Mesenchymal stem cell (in vitro differentiated cells and primary cell): ENCODE measurements around the gene CAPZA1.
A peak's percentile ranks its signal among the peaks of the same experiment; 100 is the strongest.

Experiments
- DNase-seq: peaks from one replicate; pipeline ENCODE4 v3.0.0-alpha.2; 2013
- H2AFZ ChIP-seq: one replicate; pipeline ENCODE4 v1.6.1; 2013; ENCODE audit warnings: low read depth, mild to moderate bottlenecking, control low read depth, inconsistent platforms, low read length, moderate library complexity
- H2AK5ac ChIP-seq: 2 replicates; pipeline ENCODE4 v1.6.1; 2013; ENCODE audit warnings: low read length, moderate library complexity, mild to moderate bottlenecking, inconsistent platforms; ENCODE audit not compliant: severe bottlenecking
- H2BK120ac ChIP-seq: one replicate; pipeline ENCODE4 v1.6.1; 2013; ENCODE audit warnings: low read depth, mild to moderate bottlenecking, inconsistent platforms, low read length, moderate library complexity
- H2BK12ac ChIP-seq, 2 experiments: one replicate each; pipeline ENCODE4 v1.6.1; 2013; ENCODE audit warnings: inconsistent platforms in 2 of 2, low read length in 2 of 2, mild to moderate bottlenecking in 2 of 2, moderate library complexity in 2 of 2, control low read depth in 1 of 2
- H2BK15ac ChIP-seq: one replicate; pipeline ENCODE4 v1.6.1; 2013; ENCODE audit warnings: mild to moderate bottlenecking, low read depth, inconsistent platforms; ENCODE audit not compliant: poor library complexity, severe bottlenecking
- H2BK5ac ChIP-seq: 2 replicates; pipeline ENCODE4 v1.6.1; 2013; ENCODE audit warnings: low read depth, mild to moderate bottlenecking, low read length, control low read depth, inconsistent platforms; ENCODE audit not compliant: poor library complexity, severe bottlenecking
- H3K14ac ChIP-seq, 2 experiments: one replicate each; pipeline ENCODE4 v1.6.1; 2013; ENCODE audit warnings: inconsistent platforms in 2 of 2, low read length in 2 of 2, control low read depth in 1 of 2, mild to moderate bottlenecking in 1 of 2, moderate library complexity in 1 of 2
- H3K18ac ChIP-seq, 2 experiments: one replicate each; pipeline ENCODE4 v1.6.1; 2013; ENCODE audit warnings: inconsistent platforms in 2 of 2, low read length in 2 of 2, control low read depth in 1 of 2, low read depth in 1 of 2, mild to moderate bottlenecking in 1 of 2
- H3K23ac ChIP-seq, 2 experiments: one replicate each; pipeline ENCODE4 v1.6.1; 2013; ENCODE audit warnings: inconsistent platforms in 2 of 2, low read length in 2 of 2, mild to moderate bottlenecking in 2 of 2, moderate library complexity in 2 of 2, control low read depth in 1 of 2
- H3K27ac ChIP-seq: 2 replicates; pipeline ENCODE4 v1.5.1; 2013; ENCODE audit warnings: mild to moderate bottlenecking, moderate library complexity, low read length, control low read depth, inconsistent platforms; ENCODE audit not compliant: poor library complexity, severe bottlenecking
- H3K27me3 ChIP-seq, 2 experiments: 2 replicates each; pipeline versions ENCODE4 v1.6.1 to v1.7.0; 2013; ENCODE audit warnings: low read length in 2 of 2, mild to moderate bottlenecking in 2 of 2, moderate library complexity in 2 of 2, control low read depth in 1 of 2, inconsistent platforms in 1 of 2; ENCODE audit not compliant: control insufficient read depth in 1 of 2, insufficient read depth in 1 of 2
- H3K36me3 ChIP-seq, 2 experiments: 2 replicates each; pipeline versions ENCODE4 v1.6.1 to v1.7.0; 2013; ENCODE audit warnings: low read length in 2 of 2, control low read depth in 1 of 2, inconsistent platforms in 1 of 2, low read depth in 1 of 2, mild to moderate bottlenecking in 1 of 2; ENCODE audit not compliant: insufficient read depth in 2 of 2, control insufficient read depth in 1 of 2
- H3K4ac ChIP-seq, 2 experiments: one replicate each; pipeline ENCODE4 v1.6.1; 2013; ENCODE audit warnings: inconsistent platforms in 2 of 2, low read length in 2 of 2, mild to moderate bottlenecking in 2 of 2, moderate library complexity in 2 of 2, control low read depth in 1 of 2, low read depth in 1 of 2
- H3K4me1 ChIP-seq: 2 replicates; pipeline ENCODE4 v1.6.1; 2013; ENCODE audit warnings: low read depth, low read length, control low read depth; ENCODE audit not compliant: control insufficient read depth, insufficient read depth
- H3K4me2 ChIP-seq: 2 replicates; pipeline ENCODE4 v1.6.1; 2013; ENCODE audit warnings: low read length, mild to moderate bottlenecking, inconsistent platforms; ENCODE audit not compliant: poor library complexity, severe bottlenecking
- H3K4me3 ChIP-seq, 2 experiments: 2 replicates each; pipeline versions ENCODE4 v1.5.1 to v1.7.0; 2013; ENCODE audit warnings: low read length in 2 of 2, mild to moderate bottlenecking in 2 of 2, control low read depth in 1 of 2, low read depth in 1 of 2; ENCODE audit not compliant: insufficient read depth in 1 of 2
- H3K79me1 ChIP-seq: replicated peaks from 2 replicates; pipeline ENCODE4 v1.6.1; 2013; ENCODE audit warnings: mild to moderate bottlenecking, control low read depth, low read length, inconsistent platforms; ENCODE audit not compliant: poor library complexity, severe bottlenecking
- H3K9ac ChIP-seq: 2 replicates; pipeline ENCODE4 v1.7.0; 2013; ENCODE audit warnings: mild to moderate bottlenecking, low read length, moderate library complexity
- H3K9me3 ChIP-seq: 2 replicates; pipeline ENCODE4 v1.7.0; 2013; ENCODE audit warnings: mild to moderate bottlenecking, low read length; ENCODE audit not compliant: control insufficient read depth
- H4K8ac ChIP-seq: one replicate; pipeline ENCODE4 v1.6.1; 2013; ENCODE audit warnings: inconsistent platforms, mild to moderate bottlenecking, low read length, moderate library complexity
- H4K91ac ChIP-seq: one replicate; pipeline ENCODE4 v1.6.1; 2013; ENCODE audit warnings: mild to moderate bottlenecking, low read length, inconsistent platforms
- WGBS: methylation state at CpG from one replicate; pipeline ENCODE4 v1.1.7; 2013; ENCODE audit warnings: mixed read lengths; 5-methylcytosine and 5-hydroxymethylcytosine counted together

The CAPZA1 gene

GRCh38 chr1:112704934-112705627, 85.4 kb downstream of the CAPZA1 start:
- Histone ChIP-seq H4K8ac (peak overlapping the region; percentile 52), H3K23ac (no peak overlapping the region), H3K4me3 (peak overlapping the region; percentile 82 to 90), H2AK5ac (peak overlapping the region; percentile 16), H4K91ac (peak overlapping the region; percentile 30), H2BK12ac (peak overlapping the region; percentile 23 to 87), H2BK5ac (no peak overlapping the region), H3K4ac (peak overlapping the region; percentile 42 to 75), H2BK120ac (peak overlapping the region; percentile 54), H3K79me1 (peaks cover 1% of the 10 kb centered on the region), H3K27ac (peak overlapping the region; percentile 65), H3K4me1 (peaks cover 46% of the 10 kb centered on the region), H3K4me2 (peak overlapping the region; percentile 78), H3K18ac (peak overlapping the region; percentile 63 to 89), H2AFZ (no peak overlapping the region), H3K36me3 (peaks cover 32 to 36% of the 10 kb centered on the region in 2 experiments), H3K14ac (no peak overlapping the region), H2BK15ac (peak overlapping the region; percentile 56), H3K9ac (peak overlapping the region; percentile 88), H3K27me3 (no peaks in the 10 kb centered on the region), H3K9me3 (no peaks in the 10 kb centered on the region)
- WGBS: 2% methylated on average over 11 of the region's 13 CpGs
- DNase-seq: peak; percentile 98

- H3K27ac ChIP-seq: peak within 1 kb of the TSS; percentile 82
- H2BK5ac ChIP-seq: peak within 1 kb of the TSS; percentile 91
- peaks cover 23 to 36% of the 10 kb centered on the region in 2 experiments for H3K36me3 ChIP-seq
- peak within 1 kb of the TSS; percentile 92 to 94 for H3K18ac ChIP-seq
- peak within 1 kb of the TSS; percentile 25 to 81 for H3K23ac ChIP-seq
- H3K79me1 ChIP-seq: peaks cover 1% of the 10 kb centered on the region
- H3K4me2 ChIP-seq: peak within 1 kb of the TSS; percentile 71
- peaks cover 34% of the 10 kb centered on the region for H3K4me1 ChIP-seq
- H2BK12ac ChIP-seq: peak within 1 kb of the TSS; percentile 59 to 81
- H3K9ac ChIP-seq: peak within 1 kb of the TSS; percentile 88
- peak within 1 kb of the TSS; percentile 69 for H4K8ac ChIP-seq
- no peaks in the 10 kb centered on the region for H3K27me3 ChIP-seq
- H3K9me3 ChIP-seq: no peaks in the 10 kb centered on the region
- H3K14ac ChIP-seq: peak within 1 kb of the TSS in 1 of 2 experiments; percentile 89
- WGBS: 0% methylated on average over 31 of the region's 61 CpGs
- peak within 1 kb of the TSS; percentile 82 to 90 for H3K4me3 ChIP-seq
- H3K4ac ChIP-seq: peak within 1 kb of the TSS; percentile 87 to 92
- peak within 1 kb of the TSS; percentile 83 for H4K91ac ChIP-seq
- H2BK15ac ChIP-seq: peak within 1 kb of the TSS; percentile 97
- peak within 1 kb of the TSS; percentile 46 for H2AK5ac ChIP-seq
- peak within 1 kb of the TSS; percentile 90 for H2BK120ac ChIP-seq
- H2AFZ ChIP-seq: peak within 1 kb of the TSS; percentile 18
- DNase-seq: peak; percentile 52
These were observed 87.0 kb downstream of the CAPZA1 start, which contains the start of gene RHOC for GRCh38 chr1:112706505-112707220. TSS of gene RHOC (minus strand) at chr1:112707127. CDS start at chr1:112703799, 3,328 bp downstream.

GRCh38 chr1:112707221-112708001, 87.8 kb downstream of the CAPZA1 start:
- H3K23ac ChIP-seq: no peak overlapping the region
- no peak overlapping the region for H3K14ac ChIP-seq
- H3K4me3 ChIP-seq: peak overlapping the region; percentile 82 to 90
- peaks cover 1% of the 10 kb centered on the region for H3K79me1 ChIP-seq
- H3K4ac ChIP-seq: peak overlapping the region in 1 of 2 experiments; percentile 87
- H2BK12ac ChIP-seq: peak overlapping the region in 1 of 2 experiments; percentile 43
- 4% methylated on average over 42 of the region's 42 CpGs for WGBS
- peak overlapping the region; percentile 64 for H2BK15ac ChIP-seq
- H4K8ac ChIP-seq: peak overlapping the region; percentile 56
- H3K18ac ChIP-seq: peak overlapping the region; percentile 76 to 86
- H3K9ac ChIP-seq: peak overlapping the region; percentile 88
- H2BK120ac ChIP-seq: peak overlapping the region; percentile 90
- peak overlapping the region; percentile 71 for H3K4me2 ChIP-seq
- H3K9me3 ChIP-seq: no peaks in the 10 kb centered on the region
- peak overlapping the region; percentile 58 for H2BK5ac ChIP-seq
- no peaks in the 10 kb centered on the region for H3K27me3 ChIP-seq
- H2AFZ ChIP-seq: no peak overlapping the region
- H2AK5ac ChIP-seq: no peak overlapping the region
- H3K4me1 ChIP-seq: peaks cover 32% of the 10 kb centered on the region
- peaks cover 16 to 28% of the 10 kb centered on the region in 2 experiments for H3K36me3 ChIP-seq
- peak overlapping the region; percentile 43 for H4K91ac ChIP-seq
- DNase-seq: peak; percentile 88
- H3K27ac ChIP-seq: peak overlapping the region; percentile 69
